ENCODE data around the gene HIF1AN.

Gene HIF1AN

GRCh38 chr10:100529475-100530298 lies 6.1 kb upstream of the HIF1AN start, which contains the start of gene NDUFB8:
NDUFB8 (minus strand) TSS chr10:100529871; CDS start chr10:100529851, 20 bp downstream.
- no peak for DNase-seq (ENCODE audit: low read depth, low spot score)
- TF ChIP-seq CTCF (IDR thresholded peaks at IDR 0.05; ENCODE audit: insufficient read depth, low read length, missing control alignments), result no peak
- ChIA-PET CTCF (interaction anchor here (1.1 to 5.5 kb wide), 4 partner anchors 10 to 47 kb away, joined by 3 to 67 read pairs (median 6); partner anchors contain the start of gene SEC31B), POLR2A (no interaction called here)
- H3K4me3 ChIP-seq (ENCODE audit: low read depth, low read length), result peak within 1 kb of the TSS; percentile 98

- CTCF ChIA-PET, result interaction anchor here (1.7 to 5.2 kb wide), 2 partner anchors 11 to 348 kb away, joined by 3 to 59 read pairs; partner anchors contain the start of gene SEC31B
- no peak for TF ChIP-seq CTCF (IDR thresholded peaks at IDR 0.05; ENCODE audit: insufficient read depth, low read length, missing control alignments)
- POLR2A ChIA-PET, result no interaction called here
Measured at GRCh38 chr10:100531761-100532160, 4.0 kb upstream of the HIF1AN start.

GRCh38 chr10:100534726-100535125 lies 1.0 kb upstream of the HIF1AN start:
- H3K4me3 ChIP-seq (ENCODE audit: low read depth, low read length), result no peak overlapping the region
- ChIA-PET POLR2A (no interaction called here), CTCF (interaction anchor here (0.6 to 5.2 kb wide), 18 partner anchors 9 to 480 kb away, joined by 3 to 59 read pairs (median 5); partner anchors contain the start of genes SCD and SEC31B)
- DNase-seq (ENCODE audit: low read depth, low spot score), result no peak
- no peak for TF ChIP-seq CTCF (IDR thresholded peaks at IDR 0.05; ENCODE audit: insufficient read depth, low read length, missing control alignments)

More at GRCh38 chr10:100531761-100532160, 4.0 kb upstream of the HIF1AN start:
- no peak overlapping the region for H3K4me3 ChIP-seq (ENCODE audit: low read depth, low read length)
- no peak for DNase-seq (ENCODE audit: low read depth, low spot score)

- peak overlapping the region; percentile 67 for H3K4me3 ChIP-seq (ENCODE audit: low read depth, low read length)
- CTCF ChIA-PET, result interaction anchor here (0.6 to 5.2 kb wide), 24 partner anchors 10 to 483 kb away, joined by 3 to 59 read pairs (median 5); partner anchors contain the start of genes SCD and SEC31B
- POLR2A ChIA-PET, result interaction anchor here (0.7 to 1.3 kb wide), 4 partner anchors 15 to 347 kb away, joined by 3 to 5 read pairs (median 4); no protein-coding TSS in a partner anchor
- no peak for DNase-seq (ENCODE audit: low read depth, low spot score)
- TF ChIP-seq CTCF (IDR thresholded peaks at IDR 0.05; ENCODE audit: insufficient read depth, low read length, missing control alignments), result no peak
Measured at GRCh38 chr10:100535338-100535714, 417 bp upstream of the HIF1AN start.

- TF ChIP-seq CTCF (IDR thresholded peaks at IDR 0.05; ENCODE audit: insufficient read depth, low read length, missing control alignments), result no peak
- no peak for DNase-seq (ENCODE audit: low read depth, low spot score)
- ChIA-PET CTCF (interaction anchor here (1.5 to 5.0 kb wide), 7 partner anchors 8 to 431 kb away, joined by 4 to 50 read pairs (median 19); partner anchors contain the start of gene SEMA4G), POLR2A (no interaction called here)
- H3K4me3 ChIP-seq (ENCODE audit: low read depth, low read length), result no peak overlapping the region; the same call in 1 of the 2 replicates
Measured at GRCh38 chr10:100537475-100537874, 1.7 kb downstream of the HIF1AN start.

GRCh38 chr10:100544950-100545349 lies 9.2 kb downstream of the HIF1AN start:
- POLR2A ChIA-PET, result no interaction called here
- DNase-seq (ENCODE audit: low read depth, low spot score), result no peak
- CTCF ChIA-PET, result interaction anchor here (1.1 to 2.2 kb wide), 6 partner anchors 9 to 334 kb away, joined by 3 to 19 read pairs (median 7); partner anchors contain the start of gene HIF1AN
- no peak for TF ChIP-seq CTCF (IDR thresholded peaks at IDR 0.05; ENCODE audit: insufficient read depth, low read length, missing control alignments)
- H3K4me3 ChIP-seq (ENCODE audit: low read depth, low read length), result no peak overlapping the region

All from AG04449 (cell line).